Fibroblast of the aortic adventitia (primary cell): ENCODE measurements around the gene RASL12. TPM values are rescaled to one million over a fixed set of nuclear protein-coding genes. Genes with fewer than 3 reads are reported as not detected.
A peak's percentile ranks its signal among the peaks of the same experiment; 100 is the strongest.

Source experiments
- DNase-seq: peaks from one replicate; pipeline ENCODE4 v3.0.0-alpha.2; 2010; ENCODE audit warnings: low read depth
- H3K4me3 ChIP-seq: 2 replicates; pipeline ENCODE4 v1.5.1; 2011; ENCODE audit warnings: low read depth, mild to moderate bottlenecking, control low read depth, low read length, moderate library complexity
- total RNA-seq: library from RNA; depleted of rRNA; stranded (reverse); fragments of >200 nt; gene quantifications from 2 replicates; pipeline ENCODE4 v1.2.3, GENCODE V29; 2012; ENCODE audit warnings: low replicate concordance
- TF ChIP-seq, protein P1 (sequence below): IDR thresholded peaks from 2 replicates; pipeline ENCODE4 v1.5.1; 2011; ENCODE audit warnings: mild to moderate bottlenecking, low read length, control low read depth, inconsistent platforms; ENCODE audit not compliant: insufficient read depth

The RASL12 gene
- total RNA-seq, 1 donor, result 1.9 TPM

DNA sequence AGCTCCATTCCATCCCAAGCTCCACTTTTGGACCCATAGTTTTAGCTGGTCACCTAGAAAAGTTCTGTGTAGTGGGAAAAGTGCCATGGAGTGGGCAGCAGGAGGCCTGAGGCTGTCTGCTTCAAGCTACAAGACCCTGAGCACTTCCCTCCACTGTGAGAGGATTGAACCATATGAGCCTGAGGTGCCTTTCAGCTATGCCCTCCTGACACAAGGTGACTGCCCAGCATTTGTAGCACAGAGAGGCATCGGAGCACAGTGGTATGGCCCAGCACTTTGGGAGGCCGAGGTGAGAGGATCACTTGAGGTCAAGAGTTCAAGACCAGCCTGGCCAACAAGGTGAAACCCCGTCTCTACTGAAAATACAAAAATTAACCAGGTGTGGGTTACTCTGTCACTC, 4.8 kb upstream of the RASL12 start:
- no peak for DNase-seq
- TF ChIP-seq, protein P1, sequence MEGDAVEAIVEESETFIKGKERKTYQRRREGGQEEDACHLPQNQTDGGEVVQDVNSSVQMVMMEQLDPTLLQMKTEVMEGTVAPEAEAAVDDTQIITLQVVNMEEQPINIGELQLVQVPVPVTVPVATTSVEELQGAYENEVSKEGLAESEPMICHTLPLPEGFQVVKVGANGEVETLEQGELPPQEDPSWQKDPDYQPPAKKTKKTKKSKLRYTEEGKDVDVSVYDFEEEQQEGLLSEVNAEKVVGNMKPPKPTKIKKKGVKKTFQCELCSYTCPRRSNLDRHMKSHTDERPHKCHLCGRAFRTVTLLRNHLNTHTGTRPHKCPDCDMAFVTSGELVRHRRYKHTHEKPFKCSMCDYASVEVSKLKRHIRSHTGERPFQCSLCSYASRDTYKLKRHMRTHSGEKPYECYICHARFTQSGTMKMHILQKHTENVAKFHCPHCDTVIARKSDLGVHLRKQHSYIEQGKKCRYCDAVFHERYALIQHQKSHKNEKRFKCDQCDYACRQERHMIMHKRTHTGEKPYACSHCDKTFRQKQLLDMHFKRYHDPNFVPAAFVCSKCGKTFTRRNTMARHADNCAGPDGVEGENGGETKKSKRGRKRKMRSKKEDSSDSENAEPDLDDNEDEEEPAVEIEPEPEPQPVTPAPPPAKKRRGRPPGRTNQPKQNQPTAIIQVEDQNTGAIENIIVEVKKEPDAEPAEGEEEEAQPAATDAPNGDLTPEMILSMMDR, result no peak
- H3K4me3 ChIP-seq, result no peak overlapping the region

DNA sequence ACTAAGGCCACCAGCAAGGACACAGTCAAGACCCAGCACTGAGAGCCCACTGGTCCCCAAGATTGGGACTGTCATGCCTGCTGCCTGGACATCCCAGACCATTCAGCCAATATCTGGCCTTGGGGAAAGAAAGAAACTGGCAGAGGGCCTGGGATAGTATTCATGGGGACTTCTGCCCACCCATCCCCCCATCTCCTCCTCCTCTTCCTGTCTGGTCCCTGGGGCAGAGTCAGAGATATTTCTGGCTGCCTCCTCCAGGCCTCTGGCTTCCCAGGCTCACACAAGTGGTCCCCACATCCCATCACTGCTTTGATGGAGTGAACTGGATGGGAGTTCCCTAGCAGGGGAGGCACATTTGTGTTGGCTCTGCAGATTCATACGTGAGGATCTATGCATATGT, 4.2 kb upstream of the RASL12 start:
- no peak overlapping the region for H3K4me3 ChIP-seq
- DNase-seq, result peak; percentile 63
- TF ChIP-seq, protein P1, result no peak

DNA sequence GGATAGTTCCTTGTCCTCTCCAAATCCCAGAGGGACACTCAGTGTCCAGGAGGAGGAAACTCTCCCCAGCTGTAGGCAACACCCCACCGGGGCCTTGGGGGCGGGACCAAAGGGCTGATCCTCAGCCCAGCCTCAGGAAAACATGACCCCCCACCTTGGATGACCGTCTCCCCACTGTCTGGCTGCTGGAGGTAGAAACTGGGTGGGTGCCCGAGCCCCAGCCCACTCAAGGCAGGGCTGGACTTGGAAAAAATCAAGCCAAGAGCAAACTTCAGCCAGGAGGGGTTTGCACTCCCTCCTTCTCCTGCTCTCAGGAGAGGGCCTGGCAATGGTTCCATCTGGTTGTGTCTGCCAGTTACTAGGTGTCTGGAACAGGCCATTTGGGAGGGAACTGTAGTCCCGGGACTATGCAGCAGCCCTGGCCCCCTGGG, 3.6 kb upstream of the RASL12 start:
- no peak overlapping the region for H3K4me3 ChIP-seq
- DNase-seq, result peak; percentile 82
- TF ChIP-seq, protein P1, result no peak

DNA sequence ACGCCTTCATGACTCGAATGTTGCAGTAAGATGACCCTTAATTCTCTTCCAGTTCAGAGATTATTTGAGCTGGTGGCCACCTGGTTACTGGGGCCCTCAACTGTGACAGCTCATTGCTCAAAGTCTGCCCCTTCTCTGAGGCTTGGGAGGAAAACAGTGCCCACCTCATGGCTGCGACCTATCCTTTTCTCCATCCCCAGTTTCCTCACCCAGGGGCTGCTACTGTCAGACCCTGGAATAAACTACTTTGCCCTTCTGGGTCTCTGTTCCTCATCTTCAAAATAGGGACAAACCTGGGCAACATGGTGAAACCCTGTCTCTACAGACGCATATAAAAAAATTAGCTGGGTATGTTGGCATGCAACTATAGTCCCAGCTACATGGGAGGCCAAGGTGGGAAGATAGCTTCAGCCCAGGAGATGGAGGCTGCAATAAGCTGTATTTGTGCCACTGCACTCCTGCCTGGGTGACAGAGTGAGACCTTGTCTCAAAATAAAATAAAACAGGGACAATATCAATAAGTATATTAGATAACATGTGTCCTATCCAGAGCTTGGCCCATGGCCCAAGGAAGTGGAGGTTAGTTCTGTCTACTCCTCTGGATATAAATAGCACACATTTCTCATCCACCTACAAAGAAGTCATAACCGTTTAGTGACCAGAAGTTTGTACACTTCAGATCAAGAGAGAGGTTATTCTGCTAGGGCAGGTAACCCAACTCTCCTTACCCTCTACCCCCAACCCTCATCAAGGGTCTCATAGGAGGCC, 2.2 kb upstream of the RASL12 start:
- DNase-seq, result no peak
- no peak overlapping the region for H3K4me3 ChIP-seq

DNA sequence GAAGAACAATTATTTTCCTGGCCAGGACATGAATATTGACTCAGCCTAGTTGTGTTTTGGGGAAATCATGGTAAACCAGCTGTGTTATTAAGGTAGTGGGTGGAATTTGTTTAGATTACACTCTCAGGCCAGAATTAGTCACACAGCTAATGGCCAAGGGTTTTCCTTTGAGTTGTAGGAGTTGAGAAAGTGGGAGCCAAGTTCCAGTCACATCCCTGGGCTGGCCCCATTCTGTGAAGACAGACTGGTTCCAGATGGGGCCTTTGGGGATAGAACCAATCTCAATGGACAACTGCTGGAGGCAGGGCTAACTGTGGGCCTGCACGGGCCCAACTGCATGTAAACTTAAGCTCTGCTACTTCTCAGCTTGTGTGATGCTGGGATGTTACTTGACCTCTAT, 1.4 kb upstream of the RASL12 start:
- H3K4me3 ChIP-seq, result no peak overlapping the region
- DNase-seq, result peak; percentile 99
- TF ChIP-seq, protein P1, result no peak

More for the DNA sequence above, 2.2 kb upstream of the RASL12 start:
- TF ChIP-seq, protein P1, result no peak

DNA sequence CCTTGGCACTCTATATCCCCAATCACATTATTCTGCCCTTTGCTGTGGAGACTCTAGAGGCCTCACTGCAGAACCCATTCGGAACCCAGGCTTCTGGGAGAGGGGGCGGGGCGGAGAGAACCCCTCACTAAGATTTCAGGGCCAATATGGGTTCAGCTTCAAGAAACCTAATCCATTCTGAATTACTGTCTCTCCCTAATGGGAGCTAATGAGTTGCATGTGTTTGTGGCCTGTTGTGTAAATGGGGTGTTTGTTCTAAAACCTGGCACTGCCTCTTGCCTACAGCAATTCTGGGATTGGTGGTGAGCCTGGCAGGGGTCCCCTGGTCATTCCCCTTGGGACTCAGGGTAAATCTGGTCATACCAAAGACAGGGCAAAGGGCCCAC, 605 bp upstream of the RASL12 start:
- no peak for DNase-seq
- TF ChIP-seq, protein P1, result no peak
- H3K4me3 ChIP-seq, result no peak overlapping the region

DNA sequence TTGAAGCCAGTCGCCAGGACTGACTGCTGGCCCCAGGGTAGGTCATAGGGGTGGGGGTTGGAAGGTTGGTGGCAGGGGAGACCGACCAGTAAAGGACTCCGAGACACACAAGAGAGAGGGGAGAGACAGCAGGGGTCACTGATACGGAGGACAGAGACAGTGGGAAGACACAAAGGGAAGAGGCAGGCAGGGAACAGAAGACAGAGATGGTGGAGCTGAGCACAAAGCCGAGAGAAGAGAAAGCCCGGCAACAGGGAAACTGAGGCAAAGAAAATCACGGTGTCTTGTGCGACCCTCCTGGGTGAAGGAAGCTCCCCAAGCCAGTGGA, 510 bp downstream of the RASL12 start:
- TF ChIP-seq, protein P1, result no peak
- no peak for DNase-seq
- H3K4me3 ChIP-seq, result no peak overlapping the region
